ENCODE measurements around the gene DDIT3.

GRCh38 chr12:57497223-57498131, 22.8 kb downstream of the DDIT3 start:
- TF ChIP-seq, protein P1, sequence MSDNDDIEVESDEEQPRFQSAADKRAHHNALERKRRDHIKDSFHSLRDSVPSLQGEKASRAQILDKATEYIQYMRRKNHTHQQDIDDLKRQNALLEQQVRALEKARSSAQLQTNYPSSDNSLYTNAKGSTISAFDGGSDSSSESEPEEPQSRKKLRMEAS (IDR thresholded peaks at IDR 0.05) = no peak
- TF ChIP-seq POLR2A (IDR thresholded peaks at IDR 0.05; ENCODE audit: control extremely low read depth in 1 of 2, low read depth in 2 of 2, low read length in 2 of 2) = peak in 1 of 2 experiments; percentile 51; a peak in 2 of 3 replicates

All from H1 (cell line).